Neural progenitor cell (in vitro differentiated cells): Measurements from ENCODE around the gene OR6S1. TPM values are rescaled to one million over a fixed set of nuclear protein-coding genes. Genes with fewer than 3 reads are reported as not detected.

Source experiments
- DNase-seq: peaks from one replicate; pipeline ENCODE4 v3.0.0-alpha.2; 2016; ENCODE audit warnings: low spot score
- H2AFZ ChIP-seq: fragments of 200-600 bp; sonication (generic); replicated peaks from 2 replicates; pipeline ENCODE4 v1.6.1; 2016; ENCODE audit warnings: antibody characterized with exemption
- H3F3A ChIP-seq: fragments of 200-600 bp; sonication (generic); 2 replicates; pipeline ENCODE4 v1.6.1; 2016; ENCODE audit warnings: antibody characterized with exemption, low read depth
- H3K27ac ChIP-seq: fragments of 200-600 bp; sonication (generic); 2 replicates; pipeline ENCODE4 v1.5.1; 2016; ENCODE audit warnings: mild to moderate bottlenecking
- H3K27me3 ChIP-seq: fragments of 200-600 bp; sonication (generic); 2 replicates; pipeline ENCODE4 v1.6.1; 2016; ENCODE audit warnings: mild to moderate bottlenecking, moderate library complexity
- H3K36me3 ChIP-seq: fragments of 200-600 bp; sonication (generic); 2 replicates; pipeline ENCODE4 v1.5.1; 2016
- H3K4me1 ChIP-seq: fragments of 200-600 bp; sonication (generic); 2 replicates; pipeline ENCODE4 v1.6.1; 2016; ENCODE audit warnings: mixed run types
- H3K4me2 ChIP-seq: fragments of 200-600 bp; sonication (generic); 2 replicates; pipeline ENCODE4 v1.6.1; 2016
- H3K4me3 ChIP-seq: fragments of 200-600 bp; sonication (generic); 2 replicates; pipeline ENCODE4 v1.5.1; 2016
- H3K79me2 ChIP-seq: fragments of 200-600 bp; sonication (generic); 2 replicates; pipeline ENCODE4 v1.6.1; 2016; ENCODE audit warnings: low read depth
- H3K9ac ChIP-seq: fragments of 200-600 bp; sonication (generic); 2 replicates; pipeline ENCODE4 v1.6.1; 2016
- H3K9me3 ChIP-seq: fragments of 200-600 bp; sonication (generic); 2 replicates; pipeline ENCODE4 v1.5.1; 2016; ENCODE audit warnings: low read depth
- H4K20me1 ChIP-seq: fragments of 200-600 bp; sonication (generic); 2 replicates; pipeline ENCODE4 v1.6.1; 2016; ENCODE audit warnings: low read depth
- H3K27ac Mint-ChIP-seq: 3 replicates; pipeline ENCODE4 v1.8.0; 2021; ENCODE audit warnings: mixed read lengths
- H3K27me3 Mint-ChIP-seq: 2 replicates; pipeline ENCODE4 v1.8.0; 2022; ENCODE audit warnings: low read depth, mild to moderate bottlenecking, inconsistent platforms, moderate library complexity, mixed read lengths; ENCODE audit not compliant: insufficient read depth
- H3K36me3 Mint-ChIP-seq: 3 replicates; pipeline ENCODE4 v1.8.0; 2021; ENCODE audit warnings: mixed read lengths
- H3K4me1 Mint-ChIP-seq: 3 replicates; pipeline ENCODE4 v1.8.0; 2021; ENCODE audit warnings: mixed read lengths
- H3K4me3 Mint-ChIP-seq: 3 replicates; pipeline ENCODE4 v1.8.0; 2021; ENCODE audit warnings: mild to moderate bottlenecking, moderate library complexity, mixed read lengths
- H3K9me3 Mint-ChIP-seq: 3 replicates; pipeline ENCODE4 v1.8.0; 2020; ENCODE audit warnings: mixed read lengths
- EZH2 ChIP-seq: fragments of 200-600 bp; sonication (generic); IDR thresholded peaks from 2 replicates; pipeline ENCODE4 v1.6.1; 2017; ENCODE audit warnings: antibody characterized with exemption, mild to moderate bottlenecking, moderate library complexity
- EZH2phosphoT487 ChIP-seq: fragments of 200-600 bp; sonication (generic); IDR thresholded peaks from 2 replicates; pipeline ENCODE4 v1.6.1; 2017; ENCODE audit warnings: antibody characterized with exemption
- total RNA-seq: library from RNA; depleted of rRNA; stranded (reverse); fragments of >200 nt; gene quantifications from 2 replicates; pipeline ENCODE4 v1.2.3, GENCODE V29; 2015; ENCODE audit warnings: low replicate concordance
- TF ChIP-seq, protein P1 (sequence below): fragments of 200-600 bp; sonication (generic); IDR thresholded peaks from 2 replicates; pipeline ENCODE4 v1.5.1; 2017; ENCODE audit warnings: antibody characterized with exemption, mild to moderate bottlenecking

Gene OR6S1
- total RNA-seq, 1 donor from 2014 or later, result not detected

- Histone ChIP-seq H3K27me3 (peaks cover 18% of the 10 kb centered on the region), H3K9me3 (no peaks in the 10 kb centered on the region), H4K20me1 (no peaks in the 10 kb centered on the region), H3K4me1 (peaks cover 8% of the 10 kb centered on the region), H3K27ac (no peak overlapping the region), H3F3A (peaks cover 53% of the 10 kb centered on the region), H3K4me3 (peak overlapping the region; percentile 77), H3K79me2 (no peaks in the 10 kb centered on the region), H2AFZ (peak overlapping the region; percentile 91), H3K36me3 (no peaks in the 10 kb centered on the region), H3K4me2 (peak overlapping the region; percentile 87), H3K9ac (no peak overlapping the region)
- H3K4me1 Mint-ChIP-seq, result peaks cover 21% of the 10 kb centered on the region
- TF ChIP-seq, protein P1, sequence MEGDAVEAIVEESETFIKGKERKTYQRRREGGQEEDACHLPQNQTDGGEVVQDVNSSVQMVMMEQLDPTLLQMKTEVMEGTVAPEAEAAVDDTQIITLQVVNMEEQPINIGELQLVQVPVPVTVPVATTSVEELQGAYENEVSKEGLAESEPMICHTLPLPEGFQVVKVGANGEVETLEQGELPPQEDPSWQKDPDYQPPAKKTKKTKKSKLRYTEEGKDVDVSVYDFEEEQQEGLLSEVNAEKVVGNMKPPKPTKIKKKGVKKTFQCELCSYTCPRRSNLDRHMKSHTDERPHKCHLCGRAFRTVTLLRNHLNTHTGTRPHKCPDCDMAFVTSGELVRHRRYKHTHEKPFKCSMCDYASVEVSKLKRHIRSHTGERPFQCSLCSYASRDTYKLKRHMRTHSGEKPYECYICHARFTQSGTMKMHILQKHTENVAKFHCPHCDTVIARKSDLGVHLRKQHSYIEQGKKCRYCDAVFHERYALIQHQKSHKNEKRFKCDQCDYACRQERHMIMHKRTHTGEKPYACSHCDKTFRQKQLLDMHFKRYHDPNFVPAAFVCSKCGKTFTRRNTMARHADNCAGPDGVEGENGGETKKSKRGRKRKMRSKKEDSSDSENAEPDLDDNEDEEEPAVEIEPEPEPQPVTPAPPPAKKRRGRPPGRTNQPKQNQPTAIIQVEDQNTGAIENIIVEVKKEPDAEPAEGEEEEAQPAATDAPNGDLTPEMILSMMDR, result no peak
- TF ChIP-seq EZH2phosphoT487, result no peak
- no peak for TF ChIP-seq EZH2
- peaks cover 7% of the 10 kb centered on the region for H3K27me3 Mint-ChIP-seq
- no peaks in the 10 kb centered on the region for H3K36me3 Mint-ChIP-seq
- DNase-seq, result no peak
- no peak overlapping the region for H3K27ac Mint-ChIP-seq
- H3K4me3 Mint-ChIP-seq, result no peak overlapping the region
- H3K9me3 Mint-ChIP-seq, result peaks cover 7% of the 10 kb centered on the region
Measured at GRCh38 chr14:20682127-20682434, 40.6 kb upstream of the OR6S1 start.

GRCh38 chr14:20681348-20682126 is 40.0 kb upstream of the OR6S1 start:
- Histone ChIP-seq H3K36me3 (no peaks in the 10 kb centered on the region), H3K9me3 (no peaks in the 10 kb centered on the region), H3K27me3 (peaks cover 18% of the 10 kb centered on the region), H3K4me3 (peak overlapping the region; percentile 77), H3K4me1 (peaks cover 8% of the 10 kb centered on the region), H4K20me1 (no peaks in the 10 kb centered on the region), H3K27ac (no peak overlapping the region), H2AFZ (peak overlapping the region; percentile 91), H3F3A (peaks cover 53% of the 10 kb centered on the region), H3K9ac (no peak overlapping the region), H3K4me2 (peak overlapping the region; percentile 87), H3K79me2 (no peaks in the 10 kb centered on the region)
- peaks cover 7% of the 10 kb centered on the region for H3K9me3 Mint-ChIP-seq
- H3K36me3 Mint-ChIP-seq, result no peaks in the 10 kb centered on the region
- H3K27me3 Mint-ChIP-seq, result peaks cover 7% of the 10 kb centered on the region
- H3K27ac Mint-ChIP-seq, result no peak overlapping the region
- TF ChIP-seq EZH2 (peak; percentile 57), EZH2phosphoT487 (no peak)
- peaks cover 21% of the 10 kb centered on the region for H3K4me1 Mint-ChIP-seq
- H3K4me3 Mint-ChIP-seq, result no peak overlapping the region
- DNase-seq, result peak; percentile 91

GRCh38 chr14:20680843-20681347 is 39.4 kb upstream of the OR6S1 start:
- Mint-ChIP-seq H3K4me3 (no peak overlapping the region), H3K36me3 (no peaks in the 10 kb centered on the region), H3K4me1 (peaks cover 21% of the 10 kb centered on the region), H3K27me3 (peaks cover 7% of the 10 kb centered on the region), H3K9me3 (peaks cover 7% of the 10 kb centered on the region), H3K27ac (no peak overlapping the region)
- Histone ChIP-seq H4K20me1 (no peaks in the 10 kb centered on the region), H3K36me3 (no peaks in the 10 kb centered on the region), H3K27ac (no peak overlapping the region), H3F3A (peaks cover 53% of the 10 kb centered on the region), H3K9me3 (no peaks in the 10 kb centered on the region), H3K79me2 (no peaks in the 10 kb centered on the region), H3K27me3 (peaks cover 12% of the 10 kb centered on the region), H3K4me3 (peak overlapping the region; percentile 77), H2AFZ (peak overlapping the region; percentile 86), H3K9ac (no peak overlapping the region), H3K4me2 (peak overlapping the region; percentile 87), H3K4me1 (peaks cover 8% of the 10 kb centered on the region)
- no peak for TF ChIP-seq EZH2
- no peak for TF ChIP-seq EZH2phosphoT487
- TF ChIP-seq, protein P1, result no peak
- no peak for DNase-seq

DNA sequence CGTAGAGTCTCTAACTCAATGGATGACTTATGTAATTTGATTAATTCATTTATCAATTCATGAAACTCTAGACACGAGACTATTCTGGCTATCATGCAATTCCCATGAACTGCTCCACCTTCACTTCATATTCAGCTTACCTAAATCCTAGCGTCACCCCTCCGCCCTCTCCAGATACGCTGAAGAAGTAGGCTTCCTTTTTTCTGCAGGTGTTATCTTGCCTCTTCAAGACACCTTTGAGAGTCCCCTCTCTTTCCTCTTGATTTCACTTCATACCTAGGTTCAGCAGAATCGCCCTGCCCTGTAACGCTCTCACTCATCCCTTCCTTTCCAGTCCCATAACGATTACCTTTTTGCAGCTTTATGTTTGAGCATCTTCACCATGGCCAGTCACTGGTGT is 38.9 kb upstream of the OR6S1 start:
- H3F3A ChIP-seq, result peaks cover 52% of the 10 kb centered on the region

More for the DNA sequence above, 38.9 kb upstream of the OR6S1 start:
- TF ChIP-seq, protein P1, result no peak
- TF ChIP-seq EZH2, result no peak
- no peak for TF ChIP-seq EZH2phosphoT487
- H3K79me2 ChIP-seq, result no peaks in the 10 kb centered on the region
- Mint-ChIP-seq H3K27ac (no peak overlapping the region), H3K36me3 (no peaks in the 10 kb centered on the region), H3K4me1 (peaks cover 20% of the 10 kb centered on the region), H3K9me3 (peaks cover 7% of the 10 kb centered on the region), H3K4me3 (no peak overlapping the region), H3K27me3 (peaks cover 10% of the 10 kb centered on the region)
- DNase-seq, result no peak
- no peaks in the 10 kb centered on the region for H4K20me1 ChIP-seq
- H3K4me3 ChIP-seq, result peak overlapping the region; percentile 77
- H3K9me3 ChIP-seq, result no peaks in the 10 kb centered on the region
- peaks cover 8% of the 10 kb centered on the region for H3K4me1 ChIP-seq
- peak overlapping the region; percentile 86 for H2AFZ ChIP-seq
- peak overlapping the region; percentile 87 for H3K4me2 ChIP-seq
- no peak overlapping the region for H3K27ac ChIP-seq
- peaks cover 8% of the 10 kb centered on the region for H3K27me3 ChIP-seq
- H3K36me3 ChIP-seq, result no peaks in the 10 kb centered on the region
- H3K9ac ChIP-seq, result no peak overlapping the region
